ENCODE data around the gene NOTO. TPM values are rescaled to one million over a fixed set of nuclear protein-coding genes. Genes with fewer than 3 reads are reported as not detected.
A peak's percentile ranks its signal among the peaks of the same experiment; 100 is the strongest.

Gene NOTO
- total RNA-seq, 2 experiments from 2014 or later: not detected

GRCh38 chr2:73205611-73206010, 3.2 kb downstream of the NOTO start:
- CTCF ChIA-PET: interaction anchor here (0.7 kb wide), 1 partner anchor 28 kb away, joined by 3 read pairs; no protein-coding TSS in a partner anchor
- DNase-seq: no peak
- H3K4me3 Mint-ChIP-seq: no peak overlapping the region
- no peaks in the 10 kb centered on the region for H3K36me3 Mint-ChIP-seq (ENCODE audit: low read depth)
- no peak overlapping the region for H3K27ac Mint-ChIP-seq
- intact Hi-C loops (cut with micrococcal nuclease): no loop called here
- peaks cover 40% of the 10 kb centered on the region for H3K27me3 Mint-ChIP-seq (ENCODE audit: low read depth)
- H3K9me3 Mint-ChIP-seq: no peaks in the 10 kb centered on the region
- peaks cover 5% of the 10 kb centered on the region for H3K4me1 Mint-ChIP-seq (ENCODE audit: low read depth)

GRCh38 chr2:73208258-73208657, 5.9 kb downstream of the NOTO start:
- CTCF ChIA-PET: interaction anchor here (0.9 to 2.8 kb wide), 2 partner anchors 31 kb away, joined by 6 to 15 read pairs; no protein-coding TSS in a partner anchor
- intact Hi-C loops (cut with micrococcal nuclease): no loop called here
- no peak overlapping the region for H3K27ac Mint-ChIP-seq
- peaks cover 11% of the 10 kb centered on the region for H3K4me1 Mint-ChIP-seq (ENCODE audit: low read depth)
- no peak overlapping the region for H3K4me3 Mint-ChIP-seq
- peaks cover 24% of the 10 kb centered on the region for H3K27me3 Mint-ChIP-seq (ENCODE audit: low read depth)
- H3K9me3 Mint-ChIP-seq: no peaks in the 10 kb centered on the region
- DNase-seq: no peak
- no peaks in the 10 kb centered on the region for H3K36me3 Mint-ChIP-seq (ENCODE audit: low read depth)

- no peak for DNase-seq
- Mint-ChIP-seq H3K4me1 (ENCODE audit: low read depth) (peaks cover 17% of the 10 kb centered on the region), H3K4me3 (no peak overlapping the region), H3K36me3 (ENCODE audit: low read depth) (no peaks in the 10 kb centered on the region), H3K9me3 (no peaks in the 10 kb centered on the region), H3K27me3 (ENCODE audit: low read depth) (peaks cover 11% of the 10 kb centered on the region), H3K27ac (no peak overlapping the region)
- intact Hi-C loops (cut with micrococcal nuclease): no loop called here
- CTCF ChIA-PET: interaction anchor here (1.2 to 2.8 kb wide), 2 partner anchors 8 to 33 kb away, joined by 3 to 15 read pairs; no protein-coding TSS in a partner anchor
These were observed 7.6 kb downstream of the NOTO start for GRCh38 chr2:73210019-73210418.

GRCh38 chr2:73210696-73211095, 8.3 kb downstream of the NOTO start:
- no peak for DNase-seq
- intact Hi-C loops (cut with micrococcal nuclease): no loop called here
- Mint-ChIP-seq H3K36me3 (ENCODE audit: low read depth) (no peaks in the 10 kb centered on the region), H3K27me3 (ENCODE audit: low read depth) (peaks cover 8% of the 10 kb centered on the region), H3K4me1 (ENCODE audit: low read depth) (peaks cover 23% of the 10 kb centered on the region), H3K4me3 (no peak overlapping the region), H3K9me3 (no peaks in the 10 kb centered on the region), H3K27ac (no peak overlapping the region)
- CTCF ChIA-PET: interaction anchor here (1.2 to 2.8 kb wide), 2 partner anchors 13 to 34 kb away, joined by 3 to 15 read pairs; no protein-coding TSS in a partner anchor

GRCh38 chr2:73212098-73212447, 9.7 kb downstream of the NOTO start:
- no peaks in the 10 kb centered on the region for H3K9me3 Mint-ChIP-seq
- H3K27me3 Mint-ChIP-seq (ENCODE audit: low read depth): peaks cover 3% of the 10 kb centered on the region
- CTCF ChIA-PET: interaction anchor here (0.7 to 2.8 kb wide), 23 partner anchors 8 to 319 kb away, joined by 3 to 81 read pairs (median 6); partner anchors contain the start of genes CCT7 and PRADC1
- H3K36me3 Mint-ChIP-seq (ENCODE audit: low read depth): no peaks in the 10 kb centered on the region
- H3K4me3 Mint-ChIP-seq: no peak overlapping the region
- peaks cover 26% of the 10 kb centered on the region for H3K4me1 Mint-ChIP-seq (ENCODE audit: low read depth)
- no peak overlapping the region for H3K27ac Mint-ChIP-seq
- DNase-seq: no peak
- intact Hi-C loops (cut with micrococcal nuclease): loop anchor here (1.0 kb wide), 6 partner anchors 35 to 319 kb away; no protein-coding TSS in a partner anchor

GRCh38 chr2:73212448-73213176, 10.2 kb downstream of the NOTO start:
- Mint-ChIP-seq H3K4me1 (ENCODE audit: low read depth) (peaks cover 29% of the 10 kb centered on the region), H3K27me3 (ENCODE audit: low read depth) (peaks cover 3% of the 10 kb centered on the region), H3K4me3 (no peak overlapping the region), H3K9me3 (no peaks in the 10 kb centered on the region), H3K36me3 (ENCODE audit: low read depth) (no peaks in the 10 kb centered on the region), H3K27ac (no peak overlapping the region)
- peak; percentile 85 for DNase-seq
- CTCF ChIA-PET: interaction anchor here (0.6 to 2.8 kb wide), 30 partner anchors 8 to 320 kb away, joined by 3 to 81 read pairs (median 5); partner anchors contain the start of genes CCT7, NOTO and PRADC1
- intact Hi-C loops (cut with micrococcal nuclease): loop anchor here (1.0 kb wide), 6 partner anchors 35 to 319 kb away; no protein-coding TSS in a partner anchor

GRCh38 chr2:73214120-73215035, 12.0 kb downstream of the NOTO start, which contains the start of gene SMYD5:
Gene SMYD5 (plus strand): TSS chr2:73214245. CDS start chr2:73214267, 22 bp downstream.
- intact Hi-C loops (cut with micrococcal nuclease): loop anchor here (1.0 kb wide), 6 partner anchors 20 to 523 kb away; partner anchors contain the start of genes ALMS1, CCT7, FBXO41 and SFXN5
- CTCF ChIA-PET: interaction anchor here (0.7 to 2.8 kb wide), 6 partner anchors 13 to 322 kb away, joined by 3 to 81 read pairs (median 8); partner anchors contain the start of genes CCT7 and PRADC1
- H3K4me3 Mint-ChIP-seq: peak within 1 kb of the TSS; percentile 97
- H3K9me3 Mint-ChIP-seq: no peaks in the 10 kb centered on the region
- peaks cover 32% of the 10 kb centered on the region for H3K4me1 Mint-ChIP-seq (ENCODE audit: low read depth)
- H3K36me3 Mint-ChIP-seq (ENCODE audit: low read depth): no peaks in the 10 kb centered on the region
- peak within 1 kb of the TSS; percentile 91 for H3K27ac Mint-ChIP-seq
- DNase-seq: peak; percentile 94
- no peaks in the 10 kb centered on the region for H3K27me3 Mint-ChIP-seq (ENCODE audit: low read depth)

GRCh38 chr2:73215254-73215653, 12.9 kb downstream of the NOTO start:
- Mint-ChIP-seq H3K9me3 (no peaks in the 10 kb centered on the region), H3K4me1 (ENCODE audit: low read depth) (peaks cover 32% of the 10 kb centered on the region), H3K27me3 (ENCODE audit: low read depth) (no peaks in the 10 kb centered on the region), H3K4me3 (peak overlapping the region; percentile 97), H3K27ac (peak overlapping the region; percentile 4), H3K36me3 (ENCODE audit: low read depth) (no peaks in the 10 kb centered on the region)
- no peak for DNase-seq
- CTCF ChIA-PET: interaction anchor here (0.7 to 1.0 kb wide), 2 partner anchors 38 to 73 kb away, joined by 3 to 5 read pairs; no protein-coding TSS in a partner anchor
- intact Hi-C loops (cut with micrococcal nuclease): no loop called here

- H3K27ac Mint-ChIP-seq: no peak overlapping the region
- no peaks in the 10 kb centered on the region for H3K9me3 Mint-ChIP-seq
- CTCF ChIA-PET: interaction anchor here (0.6 to 0.7 kb wide), 3 partner anchors 39 to 299 kb away, joined by 3 to 4 read pairs (median 3); no protein-coding TSS in a partner anchor
- DNase-seq: no peak
- H3K4me1 Mint-ChIP-seq (ENCODE audit: low read depth): peaks cover 32% of the 10 kb centered on the region
- peaks cover 10% of the 10 kb centered on the region for H3K36me3 Mint-ChIP-seq (ENCODE audit: low read depth)
- intact Hi-C loops (cut with micrococcal nuclease): no loop called here
- no peaks in the 10 kb centered on the region for H3K27me3 Mint-ChIP-seq (ENCODE audit: low read depth)
- no peak overlapping the region for H3K4me3 Mint-ChIP-seq
These were observed 14.8 kb downstream of the NOTO start for GRCh38 chr2:73217160-73217559.

GRCh38 chr2:73217826-73218225, 15.5 kb downstream of the NOTO start:
- Mint-ChIP-seq H3K27me3 (ENCODE audit: low read depth) (no peaks in the 10 kb centered on the region), H3K4me3 (no peak overlapping the region), H3K9me3 (no peaks in the 10 kb centered on the region), H3K36me3 (ENCODE audit: low read depth) (peaks cover 13% of the 10 kb centered on the region), H3K27ac (no peak overlapping the region), H3K4me1 (ENCODE audit: low read depth) (peaks cover 28% of the 10 kb centered on the region)
- intact Hi-C loops (cut with micrococcal nuclease): no loop called here
- CTCF ChIA-PET: interaction anchor here (0.6 to 1.2 kb wide), 3 partner anchors 9 to 41 kb away, joined by 3 read pairs; no protein-coding TSS in a partner anchor
- no peak for DNase-seq

- Mint-ChIP-seq H3K4me1 (ENCODE audit: low read depth) (peaks cover 24% of the 10 kb centered on the region), H3K27ac (no peak overlapping the region), H3K4me3 (no peak overlapping the region), H3K36me3 (ENCODE audit: low read depth) (peaks cover 15% of the 10 kb centered on the region), H3K27me3 (ENCODE audit: low read depth) (no peaks in the 10 kb centered on the region), H3K9me3 (no peaks in the 10 kb centered on the region)
- DNase-seq: no peak
- CTCF ChIA-PET: interaction anchor here (1.2 kb wide), 2 partner anchors 9 to 41 kb away, joined by 3 read pairs; no protein-coding TSS in a partner anchor
- intact Hi-C loops (cut with micrococcal nuclease): no loop called here
These were observed 15.9 kb downstream of the NOTO start for GRCh38 chr2:73218298-73218697.

All from activated naive CD4-positive, alpha-beta T cell treated with anti-CD3 and anti-CD28 coated beads for 36 hours (primary cell).